H1 (cell line): ENCODE data around the gene ST6GALNAC4. TPM values are rescaled to one million over a fixed set of nuclear protein-coding genes. Genes with fewer than 3 reads are reported as not detected.

Experiments
- CTCF ChIA-PET: fragments of 300-600 bp; sonication (Branson Sonifier 250); formaldehyde crosslinking; loops from one replicate; lab custom pipeline; 2021; ENCODE audit not compliant: partially characterized antibody; lab: Charles Lee
- POLR2A ChIA-PET: fragments of 300-600 bp; sonication (Branson Sonifier 250); formaldehyde crosslinking; loops from one replicate; lab custom pipeline; 2021; ENCODE audit warnings: inconsistent platforms; ENCODE audit not compliant: partially characterized antibody; lab: Charles Lee
- DNase-seq, 2 experiments: peaks; one replicate each; pipeline versions ENCODE4 v3.0.0 to v3.0.0-alpha.2; 2010 to 2022; ENCODE audit warnings: low spot score in 2 of 2, low read depth in 1 of 2, mixed read lengths in 1 of 2
- FAIRE-seq: peaks from 2 replicates; lab custom pipeline; 2011; peaks lifted over from hg19 to GRCh38; lab: Jason Lieb, UNC
- H2AFZ ChIP-seq: 2 replicates; pipeline ENCODE4 v1.8.1; 2012; ENCODE audit warnings: low read length, inconsistent platforms
- H2AK5ac ChIP-seq: 2 replicates; pipeline ENCODE4 v1.6.1; 2013; ENCODE audit warnings: low read depth, low read length
- H2BK120ac ChIP-seq: replicated peaks from 2 replicates; pipeline ENCODE3; 2013; ENCODE audit warnings: low read depth, low read length, inconsistent platforms
- H2BK12ac ChIP-seq: 2 replicates; pipeline ENCODE4 v1.6.1; 2013; ENCODE audit warnings: low read depth, low read length
- H2BK15ac ChIP-seq: 2 replicates; pipeline ENCODE4 v1.6.1; 2013; ENCODE audit warnings: low read length
- H2BK20ac ChIP-seq: 2 replicates; pipeline ENCODE4 v1.6.1; 2013; ENCODE audit warnings: low read length
- H2BK5ac ChIP-seq: 2 replicates; pipeline ENCODE4 v1.6.1; 2013; ENCODE audit warnings: low read depth, low read length
- H3K14ac ChIP-seq: 2 replicates; pipeline ENCODE4 v1.6.1; 2013; ENCODE audit warnings: inconsistent platforms; ENCODE audit not compliant: insufficient read length
- H3K18ac ChIP-seq: 2 replicates; pipeline ENCODE4 v1.6.1; 2013; ENCODE audit warnings: low read length; ENCODE audit errors: extremely low read depth
- H3K23ac ChIP-seq: 2 replicates; pipeline ENCODE4 v1.6.1; 2013; ENCODE audit warnings: inconsistent platforms; ENCODE audit not compliant: insufficient read length
- H3K23me2 ChIP-seq: 2 replicates; pipeline ENCODE4 v1.6.1; 2013; ENCODE audit warnings: low read depth, low read length
- H3K27ac ChIP-seq: 2 replicates; pipeline ENCODE4 v1.6.1; 2011; ENCODE audit warnings: low read depth, low read length, inconsistent platforms
- H3K27me3 ChIP-seq, 4 experiments: replicated peaks in 1 of 4; 1 replicate in 1 of 4; 2 replicates in 3 of 4; pipeline versions ENCODE4 v1.6.1 to v1.8.1; 2011 to 2013; ENCODE audit warnings: low read length in 3 of 4, mild to moderate bottlenecking in 3 of 4, inconsistent platforms in 2 of 4, mixed read lengths in 2 of 4, moderate library complexity in 1 of 4; ENCODE audit not compliant: control insufficient read depth in 3 of 4, insufficient read depth in 3 of 4; ENCODE audit errors: extremely low read depth in 1 of 4
- H3K36me3 ChIP-seq, 4 experiments: 2 replicates each; pipeline versions ENCODE4 v1.6.1 to v1.8.1; 2011 to 2013; ENCODE audit warnings: mild to moderate bottlenecking in 4 of 4, low read length in 3 of 4, moderate library complexity in 2 of 4, control low read depth in 1 of 4, inconsistent platforms in 1 of 4; ENCODE audit not compliant: insufficient read depth in 4 of 4, control insufficient read depth in 2 of 4
- H3K4ac ChIP-seq: replicated peaks from 2 replicates; pipeline ENCODE3; 2013; ENCODE audit warnings: low read length, low read depth, mixed read lengths, inconsistent platforms; ENCODE audit not compliant: insufficient read length
- H3K4me1 ChIP-seq, 4 experiments: replicated peaks in 1 of 4; 1 replicate in 1 of 4; 2 replicates in 3 of 4; pipeline versions ENCODE4 v1.6.1 to v1.8.1; 2011 to 2013; ENCODE audit warnings: low read length in 3 of 4, inconsistent platforms in 2 of 4, mixed read lengths in 1 of 4; ENCODE audit not compliant: insufficient read depth in 4 of 4, control insufficient read depth in 3 of 4
- H3K4me2 ChIP-seq, 2 experiments: 2 replicates each; pipeline versions ENCODE4 v1.6.1 to v1.8.1; 2011 to 2013; ENCODE audit warnings: low read depth in 2 of 2, low read length in 2 of 2, control low read depth in 1 of 2, inconsistent platforms in 1 of 2, mild to moderate bottlenecking in 1 of 2; ENCODE audit not compliant: insufficient read depth in 1 of 2
- H3K4me3 ChIP-seq, 4 experiments: fragments of 200-600, 300-600 bp in 1 of 4; sonication (generic), shearing (Covaris generic), sonication (Bioruptor Twin) in 1 of 4; 2 replicates each; pipeline versions ENCODE4 v1.5.1 to v1.8.1; 2011 to 2016; ENCODE audit warnings: low read length in 4 of 4, low read depth in 3 of 4, control low read depth in 2 of 4, inconsistent platforms in 2 of 4, mild to moderate bottlenecking in 2 of 4, mixed read lengths in 1 of 4, moderate library complexity in 1 of 4; ENCODE audit not compliant: insufficient read depth in 2 of 4; ENCODE audit errors: extremely low read depth in 1 of 4
- H3K56ac ChIP-seq: replicated peaks from 2 replicates; pipeline ENCODE3; 2013; ENCODE audit warnings: low read depth, mild to moderate bottlenecking, mixed read lengths, low read length, inconsistent platforms; ENCODE audit not compliant: insufficient read length
- H3K79me1 ChIP-seq: 2 replicates; pipeline ENCODE4 v1.6.1; 2013; ENCODE audit warnings: low read depth, low read length, control low read depth
- H3K79me2 ChIP-seq, 2 experiments: 2 replicates each; pipeline versions ENCODE4 v1.6.1 to v1.8.1; 2012 to 2013; ENCODE audit warnings: low read length in 2 of 2, mild to moderate bottlenecking in 2 of 2, inconsistent platforms in 1 of 2; ENCODE audit not compliant: insufficient read depth in 2 of 2, control insufficient read depth in 1 of 2
- H3K9ac ChIP-seq, 4 experiments: replicated peaks in 1 of 4; 1 replicate in 1 of 4; 2 replicates in 3 of 4; pipeline versions ENCODE4 v1.6.1 to v1.8.1; 2011 to 2013; ENCODE audit warnings: low read depth in 3 of 4, low read length in 3 of 4, control low read depth in 2 of 4, mild to moderate bottlenecking in 2 of 4, moderate library complexity in 2 of 4, inconsistent platforms in 1 of 4; ENCODE audit errors: extremely low read depth in 1 of 4
- H3K9me3 ChIP-seq, 2 experiments: 2 replicates each; pipeline versions ENCODE4 v1.6.1 to v1.8.1; 2012 to 2013; ENCODE audit warnings: mild to moderate bottlenecking in 2 of 2, moderate library complexity in 2 of 2, control low read depth in 1 of 2, inconsistent platforms in 1 of 2, low read depth in 1 of 2, low read length in 1 of 2, mixed read lengths in 1 of 2; ENCODE audit not compliant: insufficient read depth in 2 of 2
- H4K20me1 ChIP-seq, 2 experiments: replicated peaks in 1 of 2; 2 replicates each; pipeline versions ENCODE3 to v1.8.1; 2011 to 2013; ENCODE audit warnings: inconsistent platforms in 2 of 2, low read length in 2 of 2, mild to moderate bottlenecking in 1 of 2; ENCODE audit not compliant: insufficient read depth in 2 of 2, control insufficient read depth in 1 of 2
- H4K5ac ChIP-seq: 2 replicates; pipeline ENCODE4 v1.6.1; 2013; ENCODE audit warnings: low read length, low read depth, mixed read lengths, inconsistent platforms; ENCODE audit not compliant: insufficient read length
- H4K8ac ChIP-seq: 2 replicates; pipeline ENCODE4 v1.8.0; 2013; ENCODE audit warnings: mild to moderate bottlenecking, moderate library complexity, low read length, inconsistent platforms; ENCODE audit not compliant: insufficient read depth; ENCODE audit errors: extremely low read depth
- H4K91ac ChIP-seq: replicated peaks from 2 replicates; pipeline ENCODE3; 2013; ENCODE audit warnings: low read length, mixed read lengths, inconsistent platforms; ENCODE audit not compliant: insufficient read length
- BACH1 ChIP-seq: IDR thresholded peaks from 2 replicates; pipeline ENCODE4 v1.6.1; 2012; ENCODE audit warnings: low read length, improper control_type of control experiment
- BRCA1 ChIP-seq: IDR thresholded peaks from 2 replicates; pipeline ENCODE4 v1.6.1; 2012; ENCODE audit warnings: low read depth, low read length, improper control_type of control experiment
- CREB1 ChIP-seq: IDR thresholded peaks from 2 replicates; pipeline ENCODE4 v1.6.1; 2012; ENCODE audit warnings: inconsistent platforms
- EZH2 ChIP-seq: fragments of 200-600 bp; sonication (generic); IDR thresholded peaks from 2 replicates; pipeline ENCODE4 v1.7.1; 2012; ENCODE audit warnings: low read depth, mild to moderate bottlenecking, moderate library complexity, low read length, inconsistent platforms; ENCODE audit not compliant: severe bottlenecking
- FOSL1 ChIP-seq: IDR thresholded peaks from 2 replicates; pipeline ENCODE4 v1.6.1; 2011; ENCODE audit warnings: mild to moderate bottlenecking, low read depth, low read length, moderate library complexity; ENCODE audit not compliant: insufficient read depth
- GABPA ChIP-seq: IDR thresholded peaks from 2 replicates; pipeline ENCODE4 v1.6.1; 2011; ENCODE audit warnings: mild to moderate bottlenecking, low read length, moderate library complexity, borderline replicate concordance; ENCODE audit not compliant: insufficient read depth
- POLR2A ChIP-seq, 2 experiments: IDR thresholded peaks; 1 replicate in 1 of 2; 2 replicates in 1 of 2; pipeline ENCODE4 v1.6.1; 2011; ENCODE audit warnings: low read depth in 2 of 2, low read length in 2 of 2, mild to moderate bottlenecking in 2 of 2; ENCODE audit errors: control extremely low read depth in 1 of 2
- POLR2AphosphoS5 ChIP-seq: IDR thresholded peaks from 2 replicates; pipeline ENCODE4 v1.6.1; 2011; ENCODE audit warnings: low read depth, low read length
- RFX5 ChIP-seq: IDR thresholded peaks from 2 replicates; pipeline ENCODE4 v1.6.1; 2011; ENCODE audit warnings: low read depth, low read length, improper control_type of control experiment, borderline replicate concordance
- RNF2 ChIP-seq: fragments of 200-900, 300-1000 bp; sonication (generic); IDR thresholded peaks from 2 replicates; pipeline ENCODE4 v1.7.1; 2016; ENCODE audit warnings: borderline replicate concordance, low read depth, mild to moderate bottlenecking, antibody characterized with exemption, low read length; ENCODE audit not compliant: poor library complexity, severe bottlenecking; ENCODE audit errors: missing control alignments
- SIX5 ChIP-seq: IDR thresholded peaks from 2 replicates; pipeline ENCODE4 v1.6.1; 2011; ENCODE audit warnings: mild to moderate bottlenecking, low read depth, low read length
- TAF1 ChIP-seq: IDR thresholded peaks from 2 replicates; pipeline ENCODE4 v1.6.1; 2011; ENCODE audit warnings: mild to moderate bottlenecking, low read depth, low read length
- WGBS, 2 experiments: shearing (Covaris generic) in 1 of 2; methylation state at CpG; one replicate each; pipeline versions ENCODE4 v1.1.6 to v1.1.7; 2013 to 2015; ENCODE audit warnings: low lambda C conversion rate in 2 of 2, mixed read lengths in 2 of 2, inconsistent platforms in 1 of 2, low coverage in 1 of 2, missing lambda C conversion rate in 1 of 2; ENCODE audit not compliant: insufficient replicate concordance in 2 of 2, insufficient coverage in 1 of 2, insufficient read length in 1 of 2; ENCODE audit errors: extremely low coverage in 1 of 2, missing lambda C conversion rate in 1 of 2; 5-methylcytosine and 5-hydroxymethylcytosine counted together
- polyA plus RNA-seq, 7 experiments: library from polyadenylated mRNA; depleted of rRNA in 3 of 7; stranded (reverse) in 5 of 7; unstranded in 2 of 7; fragments of >200 nt in 5 of 7; fragments of 200-250 nt in 2 of 7; gene quantifications; 1 replicate in 5 of 7; 2 replicates in 1 of 7; 4 replicates in 1 of 7; pipeline versions ENCODE4 v1.2.1 to v1.2.3, GENCODE V29; 2011 to 2013; ENCODE audit warnings: missing spikeins in 2 of 7, mixed read lengths in 2 of 7
- total RNA-seq: library from RNA; stranded (reverse); fragmentation: NEBNext Ultra II Directional; extraction: Animal tissue kit (Norgen Biotek cat#: 25700); gene quantifications from 2 replicates; pipeline ENCODE4 v1.2.1, GENCODE V29; 2021

ST6GALNAC4 gene
- total and polyA plus RNA-seq, 2 of the 8 experiments (the other 6 are each of a cell fraction or from before 2014, with no cell fraction given) = 21.8 to 34.1 TPM

- ChIA-PET POLR2A (interaction anchor here (1.0 to 1.7 kb wide), 9 partner anchors 9 to 147 kb away, joined by 3 to 6 read pairs (median 4); partner anchors contain the start of gene CDK9), CTCF (interaction anchor here (0.8 to 9.2 kb wide), 35 partner anchors 10 to 379 kb away, joined by 3 to 116 read pairs (median 10); partner anchors contain the start of genes ENG, FPGS, PTRH1 and ST6GALNAC4)
- H3K4ac ChIP-seq = no peak overlapping the region
- H2AFZ ChIP-seq = no peak overlapping the region
- H3K56ac ChIP-seq = no peak overlapping the region
- H3K23me2 ChIP-seq = peaks cover 4% of the 10 kb centered on the region; the same call in 1 of the 2 replicates
- no peaks in the 10 kb centered on the region for H3K9me3 ChIP-seq
- 91% methylated on average over 16 of the region's 18 CpGs; no CpG with 5 or more reads in 1 of the 2 experiments for WGBS, 2 experiments
- no peak overlapping the region for H2AK5ac ChIP-seq
- H4K5ac ChIP-seq = no peak overlapping the region
- H3K27ac ChIP-seq = no peak overlapping the region
- no peak overlapping the region for H3K9ac ChIP-seq
- no peak overlapping the region for H4K91ac ChIP-seq
- no peak overlapping the region for H3K18ac ChIP-seq
- no peak overlapping the region for H2BK15ac ChIP-seq
- H3K4me2 ChIP-seq = no peak overlapping the region
- no peaks in the 10 kb centered on the region; a peak in 1 of 7 replicates for H3K27me3 ChIP-seq
- H2BK5ac ChIP-seq = no peak overlapping the region
- H4K20me1 ChIP-seq = peaks cover 0 to 7% of the 10 kb centered on the region in 2 experiments
- no peak overlapping the region; the same call in 1 of the 2 replicates for H2BK12ac ChIP-seq
- TF ChIP-seq CREB1 (no peak), POLR2A (IDR thresholded peaks at IDR 0.05; ENCODE audit: control extremely low read depth in 1 of 2, low read depth in 2 of 2, low read length in 2 of 2) (no peak), EZH2 (no peak), RNF2 (no peak), BACH1 (no peak), FOSL1 (no peak), TAF1 (no peak), POLR2AphosphoS5 (no peak), BRCA1 (no peak), RFX5 (no peak), GABPA (no peak), SIX5 (no peak)
- H3K23ac ChIP-seq = no peak overlapping the region
- H3K4me1 ChIP-seq = peaks cover 0 to 8% (median 2%) of the 10 kb centered on the region in 4 experiments; a peak in 1 of 7 replicates
- no peaks in the 10 kb centered on the region for H3K79me2 ChIP-seq
- no peak overlapping the region for H2BK20ac ChIP-seq
- no peak overlapping the region for H3K4me3 ChIP-seq
- H2BK120ac ChIP-seq = no peak overlapping the region
- FAIRE-seq (no peak), DNase-seq (no peak)
- H3K36me3 ChIP-seq = no peaks in the 10 kb centered on the region
- no peaks in the 10 kb centered on the region; the same call in 1 of the 2 replicates for H3K79me1 ChIP-seq
- no peak overlapping the region for H4K8ac ChIP-seq
- H3K14ac ChIP-seq = no peak overlapping the region
Measured at GRCh38 chr9:127868278-127868902, 48.5 kb downstream of the ST6GALNAC4 start.
